ENCODE results near the gene LCLAT1.
"Not testable (repeated sequence)": the region's sequence is repeated elsewhere in the genome, so short reads cannot be mapped to it uniquely, and the experiment has no call there.

The LCLAT1 gene

GRCh38 chr2:30488012-30488659, 41.1 kb downstream of the LCLAT1 start:
- DNase-seq (ENCODE audit: low read depth) = no peak

- no peak for DNase-seq (ENCODE audit: low read depth)
These were observed 44.2 kb downstream of the LCLAT1 start for GRCh38 chr2:30491225-30491624.

- no peak for DNase-seq (ENCODE audit: low read depth)
These were observed 45.1 kb downstream of the LCLAT1 start for GRCh38 chr2:30492185-30492584.

- no peak for DNase-seq (ENCODE audit: low read depth)
These were observed 45.6 kb downstream of the LCLAT1 start for GRCh38 chr2:30492619-30493018.

GRCh38 chr2:30493440-30493839, 46.4 kb downstream of the LCLAT1 start:
- DNase-seq (ENCODE audit: low read depth) = no peak

GRCh38 chr2:30495896-30496295, 48.9 kb downstream of the LCLAT1 start:
- not testable (repeated sequence) for DNase-seq (ENCODE audit: low read depth)

GRCh38 chr2:30499681-30500080, 52.6 kb downstream of the LCLAT1 start:
- no peak for DNase-seq (ENCODE audit: low read depth)

GRCh38 chr2:30500699-30501098, 53.7 kb downstream of the LCLAT1 start:
- no peak for DNase-seq (ENCODE audit: low read depth)

- DNase-seq (ENCODE audit: low read depth) = no peak
These were observed 55.3 kb downstream of the LCLAT1 start for GRCh38 chr2:30502310-30502709.

GRCh38 chr2:30503007-30503694, 56.1 kb downstream of the LCLAT1 start:
- DNase-seq (ENCODE audit: low read depth) = no peak

- no peak for DNase-seq (ENCODE audit: low read depth)
These were observed 56.6 kb downstream of the LCLAT1 start for GRCh38 chr2:30503695-30504052.

GRCh38 chr2:30504731-30505130, 57.7 kb downstream of the LCLAT1 start:
- DNase-seq (ENCODE audit: low read depth) = no peak

GRCh38 chr2:30505500-30506180, 58.6 kb downstream of the LCLAT1 start:
- no peak for DNase-seq (ENCODE audit: low read depth)

- not testable (repeated sequence) for DNase-seq (ENCODE audit: low read depth)
These were observed 60.4 kb downstream of the LCLAT1 start for GRCh38 chr2:30507460-30507859.

GRCh38 chr2:30509716-30510115, 62.7 kb downstream of the LCLAT1 start:
- DNase-seq (ENCODE audit: low read depth) = no peak

- DNase-seq (ENCODE audit: low read depth) = no peak
These were observed 63.4 kb downstream of the LCLAT1 start for GRCh38 chr2:30510409-30510808.

- DNase-seq (ENCODE audit: low read depth) = peak; percentile 9
These were observed 64.4 kb downstream of the LCLAT1 start for GRCh38 chr2:30511122-30512083.

- no peak for DNase-seq (ENCODE audit: low read depth)
These were observed 65.3 kb downstream of the LCLAT1 start for GRCh38 chr2:30512243-30512886.

- not testable (repeated sequence) for DNase-seq (ENCODE audit: low read depth)
These were observed 66.6 kb downstream of the LCLAT1 start for GRCh38 chr2:30513649-30514048.

GRCh38 chr2:30514134-30514847, 67.2 kb downstream of the LCLAT1 start:
- peak; percentile 22 for DNase-seq (ENCODE audit: low read depth)

- DNase-seq (ENCODE audit: low read depth) = no peak
These were observed 67.9 kb downstream of the LCLAT1 start for GRCh38 chr2:30514848-30515435.

All from non-pigmented ciliary epithelial cell (primary cell).